Endometrial microvascular endothelial cells (primary cell): ENCODE results near the gene MSH5. TPM values are rescaled to one million over a fixed set of nuclear protein-coding genes. Genes with fewer than 3 reads are reported as not detected.

Source experiments
- total RNA-seq: library from RNA; depleted of rRNA; stranded (reverse); fragments of >200 nt; gene quantifications from one replicate; pipeline ENCODE4 v1.2.3, GENCODE V29; 2015; ENCODE audit errors: inconsistent ontology term

MSH5 gene
- total RNA-seq, 1 donor from 2014 or later, result 7.8 TPM

Other genes with a start within 250 kb of the MSH5 start
- 26.1 TPM for gene MICB, start 241.9 kb upstream of the MSH5 start, total RNA-seq
- gene MCCD1, start 211.0 kb upstream of the MSH5 start, total RNA-seq, result not detected
- 465 TPM for gene DDX39B, start 198.0 kb upstream of the MSH5 start, total RNA-seq
- gene ATP6V1G2, start 193.4 kb upstream of the MSH5 start, total RNA-seq, result not detected
- gene NFKBIL1, start 192.4 kb upstream of the MSH5 start, total RNA-seq, result 13.1 TPM
- not detected for gene LTA, start 167.7 kb upstream of the MSH5 start, total RNA-seq
- gene TNF, start 164.4 kb upstream of the MSH5 start, total RNA-seq, result not detected
- gene LTB, start 157.6 kb upstream of the MSH5 start, total RNA-seq, result not detected
- gene LST1, start 153.7 kb upstream of the MSH5 start, total RNA-seq, result not detected
- gene NCR3, start 147.0 kb upstream of the MSH5 start, total RNA-seq, result not detected
- gene AIF1, start 124.8 kb upstream of the MSH5 start, total RNA-seq, result not detected
- 79.4 TPM for gene PRRC2A, start 119.3 kb upstream of the MSH5 start, total RNA-seq
- gene BAG6, start 87.3 kb upstream of the MSH5 start, total RNA-seq, result 262 TPM
- 1.9 TPM for gene APOM, start 84.1 kb upstream of the MSH5 start, total RNA-seq
- 17.2 TPM for gene C6orf47, start 79.2 kb upstream of the MSH5 start, total RNA-seq
- 15.2 TPM for gene GPANK1, start 75.0 kb upstream of the MSH5 start, total RNA-seq
- gene CSNK2B, start 73.9 kb upstream of the MSH5 start, total RNA-seq, result 271 TPM
- gene LY6G5B, start 70.0 kb upstream of the MSH5 start, total RNA-seq, result 1.1 TPM
- gene LY6G5C, start 58.9 kb upstream of the MSH5 start, total RNA-seq, result 0.93 TPM
- 44.8 TPM for gene ABHD16A, start 36.7 kb upstream of the MSH5 start, total RNA-seq
- gene LY6G6F, start 33.1 kb upstream of the MSH5 start, total RNA-seq, result not detected
- gene LY6G6D, start 24.7 kb upstream of the MSH5 start, total RNA-seq, result not detected
- not detected for gene LY6G6C, start 18.3 kb upstream of the MSH5 start, total RNA-seq
- gene MPIG6B, start 16.6 kb upstream of the MSH5 start, total RNA-seq, result not detected
- 64.2 TPM for gene DDAH2, start 10.7 kb upstream of the MSH5 start, total RNA-seq
- 1,067 TPM for gene CLIC1, start 3.5 kb upstream of the MSH5 start, total RNA-seq
- gene SAPCD1, start 22.7 kb downstream of the MSH5 start, total RNA-seq, result not detected
- not detected for gene VWA7, start 37.3 kb downstream of the MSH5 start, total RNA-seq
- gene VARS1, start 55.7 kb downstream of the MSH5 start, total RNA-seq, result 101 TPM
- gene LSM2, start 67.0 kb downstream of the MSH5 start, total RNA-seq, result 172 TPM
- 0.65 TPM for gene HSPA1L, start 75.3 kb downstream of the MSH5 start, total RNA-seq
- 171 TPM for gene HSPA1A, start 75.5 kb downstream of the MSH5 start, total RNA-seq
- 120 TPM for gene HSPA1B, start 87.7 kb downstream of the MSH5 start, total RNA-seq
- 94.3 TPM for gene NEU1, start 122.8 kb downstream of the MSH5 start, total RNA-seq
- gene SLC44A4, start 139.0 kb downstream of the MSH5 start, total RNA-seq, result 2.6 TPM
- 41.2 TPM for gene EHMT2, start 157.7 kb downstream of the MSH5 start, total RNA-seq
- not detected for gene ZBTB12, start 162.1 kb downstream of the MSH5 start, total RNA-seq
- gene C2, start 187.7 kb downstream of the MSH5 start, total RNA-seq, result not detected
- 1.6 TPM for gene CFB, start 206.1 kb downstream of the MSH5 start, total RNA-seq
- 141 TPM for gene NELFE, start 219.0 kb downstream of the MSH5 start, total RNA-seq
- 78.6 TPM for gene SKIC2, start 219.2 kb downstream of the MSH5 start, total RNA-seq
- 13.8 TPM for gene DXO, start 232.1 kb downstream of the MSH5 start, total RNA-seq
- 1.0 TPM for gene C4A, start 242.1 kb downstream of the MSH5 start, total RNA-seq